WTC11 (cell line): Measurements from ENCODE around the gene CACNA1C. TPM values are rescaled to one million over a fixed set of nuclear protein-coding genes. Genes with fewer than 3 reads are reported as not detected.

Source experiments
- ATAC-seq: fragments of 200-7000 bp; cut with Tn5 transposase; 2 replicates; pipeline ENCODE4 v1.10.0; 2021; ENCODE audit warnings: mild to moderate bottlenecking, moderate library complexity
- CTCF ChIA-PET: fragments of 300-600 bp; sonication (Branson Sonifier 250); formaldehyde crosslinking; loops from one replicate; lab custom pipeline; 2021; ENCODE audit warnings: antibody characterized with exemption; lab: Charles Lee
- POLR2A ChIA-PET: fragments of 350-600 bp; sonication (Branson Sonifier 250); formaldehyde crosslinking; loops from one replicate; lab custom pipeline; 2021; ENCODE audit warnings: antibody characterized with exemption; lab: Charles Lee
- DNase-seq: peaks from one replicate; pipeline ENCODE4 v3.0.0; 2021; ENCODE audit warnings: low spot score
- H3K27ac Mint-ChIP-seq: 2 replicates; pipeline ENCODE4 v1.8.0; 2021; ENCODE audit warnings: mixed read lengths
- H3K27me3 Mint-ChIP-seq: 2 replicates; pipeline ENCODE4 v1.8.0; 2021; ENCODE audit warnings: low read depth, mild to moderate bottlenecking, moderate library complexity, mixed read lengths
- H3K36me3 Mint-ChIP-seq: 2 replicates; pipeline ENCODE4 v1.8.0; 2021; ENCODE audit warnings: mixed read lengths
- H3K4me1 Mint-ChIP-seq: 2 replicates; pipeline ENCODE4 v1.8.0; 2022; ENCODE audit warnings: mixed read lengths
- H3K4me3 Mint-ChIP-seq: 2 replicates; pipeline ENCODE4 v1.8.0; 2021; ENCODE audit warnings: mild to moderate bottlenecking, moderate library complexity, mixed read lengths
- H3K9me3 Mint-ChIP-seq: 2 replicates; pipeline ENCODE4 v1.8.0; 2021; ENCODE audit warnings: mixed read lengths
- CBFB ChIP-seq: sonication (generic); formaldehyde crosslinking; IDR thresholded peaks from 2 replicates; pipeline ENCODE4 v1.8.1; 2022; ENCODE audit warnings: mild to moderate bottlenecking, low read depth, missing genetic modification reagents
- FOXP1 ChIP-seq: sonication (generic); formaldehyde crosslinking; IDR thresholded peaks from 2 replicates; pipeline ENCODE4 v1.8.0; 2022; ENCODE audit warnings: missing genetic modification reagents, mild to moderate bottlenecking, moderate library complexity, borderline replicate concordance
- GRHL2 ChIP-seq: fragments of 250-450 bp; sonication (Bioruptor Pico); IDR thresholded peaks from 2 replicates; pipeline ENCODE4 v1.8.0; 2022; ENCODE audit warnings: mild to moderate bottlenecking, moderate library complexity; ENCODE audit not compliant: insufficient replicate concordance, severe bottlenecking
- HMGA2 ChIP-seq: fragments of 250-450 bp; sonication (Bioruptor Pico); IDR thresholded peaks from 2 replicates; pipeline ENCODE4 v1.4.0; 2021; ENCODE audit warnings: mild to moderate bottlenecking, moderate library complexity
- IRF2 ChIP-seq: sonication (generic); formaldehyde crosslinking; IDR thresholded peaks from 2 replicates; pipeline ENCODE4 v1.8.0; 2022; ENCODE audit warnings: low read depth, missing genetic modification reagents, borderline replicate concordance
- MXD4 ChIP-seq: fragments of 250-450 bp; sonication (Bioruptor Pico); IDR thresholded peaks from 2 replicates; pipeline ENCODE4 v1.8.0; 2021; ENCODE audit warnings: mild to moderate bottlenecking, moderate library complexity, borderline replicate concordance
- NFYB ChIP-seq: sonication (generic); formaldehyde crosslinking; conservative IDR thresholded peaks from 2 replicates; pipeline ENCODE4 v1.8.0; 2022; ENCODE audit warnings: low read depth, missing genetic modification reagents
- RELA ChIP-seq: sonication (generic); formaldehyde crosslinking; IDR thresholded peaks from 2 replicates; pipeline ENCODE4 v1.8.1; 2022; ENCODE audit warnings: missing genetic modification reagents, mild to moderate bottlenecking, borderline replicate concordance
- RORB ChIP-seq: fragments of 250-450 bp; sonication (Bioruptor Pico); IDR thresholded peaks from 2 replicates; pipeline ENCODE4 v1.9.0; 2021; ENCODE audit warnings: mild to moderate bottlenecking
- SP1 ChIP-seq: sonication (generic); formaldehyde crosslinking; conservative IDR thresholded peaks from 2 replicates; pipeline ENCODE4 v1.8.1; 2022; ENCODE audit warnings: missing genetic modification reagents
- TEAD1 ChIP-seq: sonication (generic); formaldehyde crosslinking; IDR thresholded peaks from 2 replicates; pipeline ENCODE4 v1.8.0; 2022; ENCODE audit warnings: mild to moderate bottlenecking, missing genetic modification reagents
- TEAD4 ChIP-seq: sonication (generic); formaldehyde crosslinking; IDR thresholded peaks from 2 replicates; pipeline ENCODE4 v1.8.0; 2022; ENCODE audit warnings: mild to moderate bottlenecking, missing genetic modification reagents
- ZBTB21 ChIP-seq: sonication (generic); formaldehyde crosslinking; IDR thresholded peaks from 2 replicates; pipeline ENCODE4 v1.8.1; 2023; ENCODE audit warnings: mild to moderate bottlenecking, missing genetic modification reagents, borderline replicate concordance
- ZNF396 ChIP-seq: fragments of 250-450 bp; sonication (Bioruptor Pico); IDR thresholded peaks from 2 replicates; pipeline ENCODE4 v1.8.0; 2021; ENCODE audit warnings: mild to moderate bottlenecking, moderate library complexity, borderline replicate concordance
- ZNF423 ChIP-seq: fragments of 250-450 bp; sonication (Bioruptor Pico); IDR thresholded peaks from 2 replicates; pipeline ENCODE4 v2.1.2; 2022; ENCODE audit warnings: mild to moderate bottlenecking, moderate library complexity
- ZNF671 ChIP-seq: fragments of 250-450 bp; sonication (Bioruptor Pico); IDR thresholded peaks from 2 replicates; pipeline ENCODE4 v1.8.0; 2021; ENCODE audit warnings: mild to moderate bottlenecking
- total RNA-seq: library from RNA; stranded (reverse); gene quantifications from 3 replicates; pipeline ENCODE4 v1.2.3, GENCODE V29; 2021
- TF ChIP-seq, protein P1 (sequence below): sonication (generic); formaldehyde crosslinking; IDR thresholded peaks from 2 replicates; pipeline ENCODE4 v1.8.1; 2022; ENCODE audit warnings: low read depth, missing genetic modification reagents, borderline replicate concordance
- TF ChIP-seq, protein P2 (sequence below): sonication (generic); formaldehyde crosslinking; IDR thresholded peaks from 2 replicates; pipeline ENCODE4 v1.8.0; 2023; ENCODE audit warnings: missing genetic modification reagents
- TF ChIP-seq, protein P3 (sequence below): sonication (generic); formaldehyde crosslinking; IDR thresholded peaks from 2 replicates; pipeline ENCODE4 v1.8.1; 2023; ENCODE audit warnings: mild to moderate bottlenecking, missing genetic modification reagents, moderate library complexity
- TF ChIP-seq, protein P4 (sequence below): fragments of 250-450 bp; sonication (Bioruptor Pico); IDR thresholded peaks from 2 replicates; pipeline ENCODE4 v1.9.0; 2021; ENCODE audit warnings: moderate library complexity, mild to moderate bottlenecking, inconsistent platforms, borderline replicate concordance
- TF ChIP-seq, protein P5 (sequence below): fragments of 250-450 bp; sonication (Bioruptor Pico); IDR thresholded peaks from 2 replicates; pipeline ENCODE4 v1.9.0; 2021; ENCODE audit warnings: mild to moderate bottlenecking
- TF ChIP-seq, protein P6 (sequence below): sonication (generic); formaldehyde crosslinking; IDR thresholded peaks from 2 replicates; pipeline ENCODE4 v1.8.1; 2022; ENCODE audit warnings: missing genetic modification reagents, borderline replicate concordance
- TF ChIP-seq, protein P7 (sequence below): sonication (generic); formaldehyde crosslinking; IDR thresholded peaks from 2 replicates; pipeline ENCODE4 v1.8.0; 2022; ENCODE audit warnings: mild to moderate bottlenecking, missing genetic modification reagents
- TF ChIP-seq, protein P8 (sequence below): sonication (generic); formaldehyde crosslinking; IDR thresholded peaks from 2 replicates; pipeline ENCODE4 v1.8.0; 2022; ENCODE audit warnings: mild to moderate bottlenecking, missing genetic modification reagents

The CACNA1C gene
- total RNA-seq, 1 experiment from 2014 or later = 1.7 TPM

DNA sequence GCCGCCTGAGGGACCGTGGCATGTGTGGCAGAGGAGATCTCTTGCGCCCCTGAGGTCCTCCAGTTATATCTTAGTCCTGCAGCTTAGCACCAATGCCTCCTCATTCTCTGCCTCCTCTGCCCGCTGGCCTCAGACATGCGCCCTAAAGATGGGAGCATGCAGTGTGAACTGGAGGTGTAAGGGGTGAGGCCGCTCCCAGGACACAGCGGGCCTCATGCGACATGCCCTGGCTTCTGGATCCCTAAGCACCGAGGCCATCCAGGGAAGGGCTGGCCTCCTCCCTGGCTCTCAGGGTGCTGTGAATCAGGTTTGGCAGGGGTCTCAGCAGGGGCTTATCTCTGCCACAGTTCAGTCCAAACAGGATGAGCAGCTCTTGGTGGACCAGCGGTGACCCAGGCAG is 86.9 kb downstream of the CACNA1C start:
- ATAC-seq (no peak), DNase-seq (no peak)
- Mint-ChIP-seq H3K4me1 (peaks cover 10% of the 10 kb centered on the region), H3K9me3 (no peaks in the 10 kb centered on the region), H3K27me3 (no peaks in the 10 kb centered on the region; the same call in 1 of the 2 replicates), H3K36me3 (no peaks in the 10 kb centered on the region), H3K27ac (no peak overlapping the region), H3K4me3 (no peak overlapping the region)
- POLR2A ChIA-PET = no interaction called here
- CTCF ChIA-PET = interaction anchor here (1.2 kb wide), 1 partner anchor 21 kb away, joined by 3 read pairs; no protein-coding TSS in a partner anchor
- TF ChIP-seq MXD4 (CRISPR knock-in tag) = no peak
- TF ChIP-seq ZNF396 (CRISPR knock-in tag) = no peak
- no peak for TF ChIP-seq TEAD1 (CRISPR knock-in tag)
- TF ChIP-seq CBFB (CRISPR knock-in tag) = no peak
- TF ChIP-seq TEAD4 (CRISPR knock-in tag) = no peak
- no peak for TF ChIP-seq ZNF423 (CRISPR knock-in tag)
- TF ChIP-seq, protein P1, sequence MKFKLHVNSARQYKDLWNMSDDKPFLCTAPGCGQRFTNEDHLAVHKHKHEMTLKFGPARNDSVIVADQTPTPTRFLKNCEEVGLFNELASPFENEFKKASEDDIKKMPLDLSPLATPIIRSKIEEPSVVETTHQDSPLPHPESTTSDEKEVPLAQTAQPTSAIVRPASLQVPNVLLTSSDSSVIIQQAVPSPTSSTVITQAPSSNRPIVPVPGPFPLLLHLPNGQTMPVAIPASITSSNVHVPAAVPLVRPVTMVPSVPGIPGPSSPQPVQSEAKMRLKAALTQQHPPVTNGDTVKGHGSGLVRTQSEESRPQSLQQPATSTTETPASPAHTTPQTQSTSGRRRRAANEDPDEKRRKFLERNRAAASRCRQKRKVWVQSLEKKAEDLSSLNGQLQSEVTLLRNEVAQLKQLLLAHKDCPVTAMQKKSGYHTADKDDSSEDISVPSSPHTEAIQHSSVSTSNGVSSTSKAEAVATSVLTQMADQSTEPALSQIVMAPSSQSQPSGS = no peak

DNA sequence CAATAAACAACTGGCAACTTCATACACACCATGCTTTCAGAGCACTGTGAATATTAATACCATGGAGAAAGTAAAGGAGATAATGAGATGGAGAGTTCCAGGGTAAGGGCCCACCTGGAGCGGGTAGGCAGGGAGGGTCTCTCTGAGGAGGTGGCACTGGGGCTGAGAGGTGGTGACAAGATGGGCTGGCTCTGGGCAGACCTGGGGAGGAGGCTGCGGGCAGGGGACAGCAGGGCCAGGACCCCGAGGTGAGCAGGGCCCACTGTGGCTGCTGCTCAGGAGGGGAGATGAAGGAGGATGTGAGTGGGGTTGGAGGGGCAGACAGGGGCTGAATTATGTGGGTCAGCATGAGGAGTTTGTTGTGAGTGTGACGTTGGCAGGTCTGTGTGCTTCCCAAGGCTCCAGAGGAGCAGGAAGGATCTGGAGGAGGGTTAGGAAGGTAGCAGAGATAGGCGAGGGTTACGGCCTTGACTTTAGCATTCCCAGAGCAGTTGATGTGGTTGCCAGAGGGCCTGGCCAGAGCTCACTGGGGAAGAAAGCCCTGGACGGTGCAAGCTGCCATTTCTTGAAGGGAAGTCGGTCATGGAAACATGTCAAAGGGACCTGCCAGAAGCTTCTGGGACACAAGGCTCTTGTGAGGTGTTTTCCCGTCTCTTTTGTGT is 88.2 kb downstream of the CACNA1C start:
- Mint-ChIP-seq H3K36me3 (no peaks in the 10 kb centered on the region), H3K27me3 (no peaks in the 10 kb centered on the region; the same call in 1 of the 2 replicates), H3K9me3 (no peaks in the 10 kb centered on the region), H3K27ac (no peak overlapping the region), H3K4me3 (no peak overlapping the region), H3K4me1 (peaks cover 16% of the 10 kb centered on the region)
- CTCF ChIA-PET = no interaction called here
- TF ChIP-seq, protein P2, sequence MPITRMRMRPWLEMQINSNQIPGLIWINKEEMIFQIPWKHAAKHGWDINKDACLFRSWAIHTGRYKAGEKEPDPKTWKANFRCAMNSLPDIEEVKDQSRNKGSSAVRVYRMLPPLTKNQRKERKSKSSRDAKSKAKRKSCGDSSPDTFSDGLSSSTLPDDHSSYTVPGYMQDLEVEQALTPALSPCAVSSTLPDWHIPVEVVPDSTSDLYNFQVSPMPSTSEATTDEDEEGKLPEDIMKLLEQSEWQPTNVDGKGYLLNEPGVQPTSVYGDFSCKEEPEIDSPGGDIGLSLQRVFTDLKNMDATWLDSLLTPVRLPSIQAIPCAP (CRISPR knock-in tag) = no peak
- TF ChIP-seq ZNF671 (CRISPR knock-in tag) (no peak), ZBTB21 (CRISPR knock-in tag) (no peak), GRHL2 (no peak), RELA (no peak), HMGA2 (CRISPR knock-in tag) (no peak), RORB (CRISPR knock-in tag) (no peak)
- TF ChIP-seq, protein P3, sequence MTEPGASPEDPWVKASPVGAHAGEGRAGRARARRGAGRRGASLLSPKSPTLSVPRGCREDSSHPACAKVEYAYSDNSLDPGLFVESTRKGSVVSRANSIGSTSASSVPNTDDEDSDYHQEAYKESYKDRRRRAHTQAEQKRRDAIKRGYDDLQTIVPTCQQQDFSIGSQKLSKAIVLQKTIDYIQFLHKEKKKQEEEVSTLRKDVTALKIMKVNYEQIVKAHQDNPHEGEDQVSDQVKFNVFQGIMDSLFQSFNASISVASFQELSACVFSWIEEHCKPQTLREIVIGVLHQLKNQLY (CRISPR knock-in tag) = no peak
- TF ChIP-seq, protein P4, sequence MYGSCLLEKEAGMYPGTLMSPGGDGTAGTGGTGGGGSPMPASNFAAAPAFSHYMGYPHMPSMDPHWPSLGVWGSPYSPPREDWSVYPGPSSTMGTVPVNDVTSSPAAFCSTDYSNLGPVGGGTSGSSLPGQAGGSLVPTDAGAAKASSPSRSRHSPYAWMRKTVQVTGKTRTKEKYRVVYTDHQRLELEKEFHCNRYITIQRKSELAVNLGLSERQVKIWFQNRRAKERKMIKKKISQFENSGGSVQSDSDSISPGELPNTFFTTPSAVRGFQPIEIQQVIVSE (CRISPR knock-in tag) = no peak
- TF ChIP-seq, protein P5, sequence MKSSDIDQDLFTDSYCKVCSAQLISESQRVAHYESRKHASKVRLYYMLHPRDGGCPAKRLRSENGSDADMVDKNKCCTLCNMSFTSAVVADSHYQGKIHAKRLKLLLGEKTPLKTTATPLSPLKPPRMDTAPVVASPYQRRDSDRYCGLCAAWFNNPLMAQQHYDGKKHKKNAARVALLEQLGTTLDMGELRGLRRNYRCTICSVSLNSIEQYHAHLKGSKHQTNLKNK = no peak
- ATAC-seq (no peak), DNase-seq (no peak)
- POLR2A ChIA-PET = no interaction called here

DNA sequence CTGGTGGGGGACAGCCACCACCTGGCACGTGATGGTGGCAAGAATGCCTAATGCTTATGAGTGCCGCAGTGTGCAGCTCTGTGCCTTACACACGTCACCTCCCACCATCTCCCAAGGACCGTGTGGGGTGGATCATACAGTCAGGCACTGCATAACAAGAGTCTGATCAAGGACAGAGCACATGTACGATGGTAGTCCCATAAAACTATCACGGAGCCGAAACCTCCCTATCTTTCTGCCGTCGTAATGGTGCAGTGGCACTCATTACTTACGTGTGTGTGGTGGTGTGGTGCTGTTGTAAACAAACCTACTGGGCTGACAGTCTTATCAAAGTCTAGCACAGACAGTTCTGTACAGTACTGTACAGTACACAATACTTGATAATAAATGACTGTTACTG is 89.3 kb downstream of the CACNA1C start:
- ChIA-PET CTCF (no interaction called here), POLR2A (no interaction called here)
- TF ChIP-seq, protein P6, sequence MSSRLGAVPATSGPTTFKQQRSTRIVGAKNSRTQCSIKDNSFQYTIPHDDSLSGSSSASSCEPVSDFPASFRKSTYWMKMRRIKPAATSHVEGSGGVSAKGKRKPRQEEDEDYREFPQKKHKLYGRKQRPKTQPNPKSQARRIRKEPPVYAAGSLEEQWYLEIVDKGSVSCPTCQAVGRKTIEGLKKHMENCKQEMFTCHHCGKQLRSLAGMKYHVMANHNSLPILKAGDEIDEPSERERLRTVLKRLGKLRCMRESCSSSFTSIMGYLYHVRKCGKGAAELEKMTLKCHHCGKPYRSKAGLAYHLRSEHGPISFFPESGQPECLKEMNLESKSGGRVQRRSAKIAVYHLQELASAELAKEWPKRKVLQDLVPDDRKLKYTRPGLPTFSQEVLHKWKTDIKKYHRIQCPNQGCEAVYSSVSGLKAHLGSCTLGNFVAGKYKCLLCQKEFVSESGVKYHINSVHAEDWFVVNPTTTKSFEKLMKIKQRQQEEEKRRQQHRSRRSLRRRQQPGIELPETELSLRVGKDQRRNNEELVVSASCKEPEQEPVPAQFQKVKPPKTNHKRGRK (CRISPR knock-in tag) = no peak
- TF ChIP-seq NFYB (CRISPR knock-in tag) (no peak), IRF2 (CRISPR knock-in tag) (no peak), SP1 (no peak), FOXP1 (CRISPR knock-in tag) (no peak)
- TF ChIP-seq, protein P7, sequence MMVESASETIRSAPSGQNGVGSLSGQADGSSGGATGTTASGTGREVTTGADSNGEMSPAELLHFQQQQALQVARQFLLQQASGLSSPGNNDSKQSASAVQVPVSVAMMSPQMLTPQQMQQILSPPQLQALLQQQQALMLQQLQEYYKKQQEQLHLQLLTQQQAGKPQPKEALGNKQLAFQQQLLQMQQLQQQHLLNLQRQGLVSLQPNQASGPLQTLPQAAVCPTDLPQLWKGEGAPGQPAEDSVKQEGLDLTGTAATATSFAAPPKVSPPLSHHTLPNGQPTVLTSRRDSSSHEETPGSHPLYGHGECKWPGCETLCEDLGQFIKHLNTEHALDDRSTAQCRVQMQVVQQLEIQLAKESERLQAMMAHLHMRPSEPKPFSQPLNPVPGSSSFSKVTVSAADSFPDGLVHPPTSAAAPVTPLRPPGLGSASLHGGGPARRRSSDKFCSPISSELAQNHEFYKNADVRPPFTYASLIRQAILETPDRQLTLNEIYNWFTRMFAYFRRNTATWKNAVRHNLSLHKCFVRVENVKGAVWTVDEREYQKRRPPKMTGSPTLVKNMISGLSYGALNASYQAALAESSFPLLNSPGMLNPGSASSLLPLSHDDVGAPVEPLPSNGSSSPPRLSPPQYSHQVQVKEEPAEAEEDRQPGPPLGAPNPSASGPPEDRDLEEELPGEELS (CRISPR knock-in tag) = no peak
- TF ChIP-seq, protein P8, sequence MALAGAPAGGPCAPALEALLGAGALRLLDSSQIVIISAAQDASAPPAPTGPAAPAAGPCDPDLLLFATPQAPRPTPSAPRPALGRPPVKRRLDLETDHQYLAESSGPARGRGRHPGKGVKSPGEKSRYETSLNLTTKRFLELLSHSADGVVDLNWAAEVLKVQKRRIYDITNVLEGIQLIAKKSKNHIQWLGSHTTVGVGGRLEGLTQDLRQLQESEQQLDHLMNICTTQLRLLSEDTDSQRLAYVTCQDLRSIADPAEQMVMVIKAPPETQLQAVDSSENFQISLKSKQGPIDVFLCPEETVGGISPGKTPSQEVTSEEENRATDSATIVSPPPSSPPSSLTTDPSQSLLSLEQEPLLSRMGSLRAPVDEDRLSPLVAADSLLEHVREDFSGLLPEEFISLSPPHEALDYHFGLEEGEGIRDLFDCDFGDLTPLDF (CRISPR knock-in tag) = no peak
- DNase-seq = no peak
- ATAC-seq = no peak
- Mint-ChIP-seq H3K27ac (no peak overlapping the region), H3K27me3 (no peaks in the 10 kb centered on the region), H3K4me1 (peaks cover 11% of the 10 kb centered on the region), H3K36me3 (no peaks in the 10 kb centered on the region), H3K9me3 (no peaks in the 10 kb centered on the region), H3K4me3 (no peak overlapping the region)
